ENCODE results near the gene PDHX.
"Not testable (repeated sequence)": the region's sequence is repeated elsewhere in the genome, so short reads cannot be mapped to it uniquely, and the experiment has no call there.

The PDHX gene

GRCh38 chr11:34886609-34887008, 29.8 kb upstream of the PDHX start:
- H3K4me3 ChIP-seq (replicated peaks in 1 of 2; ENCODE audit: low read depth in 2 of 2, low read length in 2 of 2), result no peak overlapping the region
- DNase-seq (ENCODE audit: low read depth in 2 of 2), result no peak
- no peak for TF ChIP-seq CTCF (IDR thresholded peaks at IDR 0.05; ENCODE audit: low read depth, low read length)

- no peak overlapping the region for H3K4me3 ChIP-seq (replicated peaks in 1 of 2; ENCODE audit: low read depth in 2 of 2, low read length in 2 of 2)
- DNase-seq (ENCODE audit: low read depth in 2 of 2), result no peak
- TF ChIP-seq CTCF (IDR thresholded peaks at IDR 0.05; ENCODE audit: low read depth, low read length), result no peak
Measured at GRCh38 chr11:34887260-34887659, 29.2 kb upstream of the PDHX start.

GRCh38 chr11:34890089-34890488, 26.3 kb upstream of the PDHX start:
- no peak overlapping the region for H3K4me3 ChIP-seq (replicated peaks in 1 of 2; ENCODE audit: low read depth in 2 of 2, low read length in 2 of 2)
- DNase-seq (ENCODE audit: low read depth in 2 of 2), result peak; percentile 15 to 23
- TF ChIP-seq CTCF (IDR thresholded peaks at IDR 0.05; ENCODE audit: low read depth, low read length), result peak; percentile 46

GRCh38 chr11:34890812-34891211, 25.6 kb upstream of the PDHX start:
- H3K4me3 ChIP-seq (replicated peaks in 1 of 2; ENCODE audit: low read depth in 2 of 2, low read length in 2 of 2), result no peak overlapping the region
- DNase-seq (ENCODE audit: low read depth in 2 of 2), result peak; percentile 74
- TF ChIP-seq CTCF (IDR thresholded peaks at IDR 0.05; ENCODE audit: low read depth, low read length), result peak; percentile 38

DNA sequence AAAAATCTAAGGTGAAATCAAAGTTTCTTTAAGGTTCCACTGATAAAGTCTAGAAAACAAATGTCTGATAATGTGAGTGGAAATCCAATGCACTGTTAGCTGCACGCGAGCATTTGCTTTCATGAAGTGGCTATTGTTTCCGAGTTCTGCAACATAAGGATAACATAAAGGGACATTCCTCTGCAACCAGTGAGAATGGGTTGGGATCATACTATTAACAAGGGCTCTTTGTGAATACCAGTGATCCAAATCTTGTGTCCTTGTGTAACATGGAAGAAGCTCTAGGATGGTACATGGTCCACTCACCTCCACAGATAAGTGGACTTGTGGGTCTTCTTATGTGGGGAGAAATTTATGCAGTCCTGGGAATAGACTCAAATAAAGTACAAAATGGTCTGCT, 24.8 kb upstream of the PDHX start:
- no peak for TF ChIP-seq CTCF (IDR thresholded peaks at IDR 0.05; ENCODE audit: low read depth, low read length)
- no peak for DNase-seq (ENCODE audit: low read depth in 2 of 2)
- no peak overlapping the region for H3K4me3 ChIP-seq (replicated peaks in 1 of 2; ENCODE audit: low read depth in 2 of 2, low read length in 2 of 2)

DNA sequence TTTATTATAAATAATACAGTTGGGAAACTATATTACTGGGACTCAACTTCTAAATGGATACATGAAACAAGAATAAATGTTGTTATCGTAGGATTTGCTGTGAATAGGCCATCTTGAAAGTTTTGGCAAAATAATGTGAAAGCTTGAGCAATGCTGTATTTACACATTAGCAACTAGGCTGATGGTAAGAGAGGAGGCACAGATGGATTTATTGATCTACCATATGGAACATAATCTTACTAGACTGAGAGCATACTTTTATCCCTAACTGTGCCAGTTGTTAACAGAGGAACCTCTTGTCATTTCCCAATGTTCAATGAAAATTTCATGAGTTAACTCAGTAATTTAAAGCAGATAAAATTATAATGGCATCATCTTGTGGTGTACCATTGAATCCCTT, 23.0 kb upstream of the PDHX start:
- no peak for TF ChIP-seq CTCF (IDR thresholded peaks at IDR 0.05; ENCODE audit: low read depth, low read length)
- DNase-seq (ENCODE audit: low read depth in 2 of 2), result no peak
- no peak overlapping the region for H3K4me3 ChIP-seq (replicated peaks in 1 of 2; ENCODE audit: low read depth in 2 of 2, low read length in 2 of 2)

GRCh38 chr11:34896191-34896590, 20.2 kb upstream of the PDHX start:
- DNase-seq (ENCODE audit: low read depth in 2 of 2); H3K4me3 ChIP-seq (replicated peaks in 1 of 2; ENCODE audit: low read depth in 2 of 2, low read length in 2 of 2): not testable (repeated sequence)
